ENCODE measurements around the gene ALPG.

The ALPG gene

GRCh38 chr2:232457121-232458011, 50.7 kb downstream of the ALPG start:
- H3K36me3 ChIP-seq, result no peaks in the 10 kb centered on the region
- H3K9me3 ChIP-seq (ENCODE audit: severe bottlenecking), result no peaks in the 10 kb centered on the region
- no peak for TF ChIP-seq CTCF (IDR thresholded peaks at IDR 0.05; ENCODE audit: low read depth, low read length)
- H3K27me3 ChIP-seq (ENCODE audit: insufficient read depth, low read depth, severe bottlenecking), result no peaks in the 10 kb centered on the region
- peak; percentile 4 for DNase-seq
- H3K27ac ChIP-seq, result no peak overlapping the region
- no peak overlapping the region for H3K4me3 ChIP-seq (ENCODE audit: low read depth, low read length)

- no peaks in the 10 kb centered on the region for H3K36me3 ChIP-seq
- no peak for TF ChIP-seq CTCF (IDR thresholded peaks at IDR 0.05; ENCODE audit: low read depth, low read length)
- no peak overlapping the region for H3K4me3 ChIP-seq (ENCODE audit: low read depth, low read length)
- no peaks in the 10 kb centered on the region for H3K27me3 ChIP-seq (ENCODE audit: insufficient read depth, low read depth, severe bottlenecking)
- DNase-seq, result no peak
- H3K9me3 ChIP-seq (ENCODE audit: severe bottlenecking), result no peaks in the 10 kb centered on the region
- no peak overlapping the region for H3K27ac ChIP-seq
Measured at GRCh38 chr2:232458051-232458660, 51.5 kb downstream of the ALPG start.

GRCh38 chr2:232458661-232459418, 52.2 kb downstream of the ALPG start:
- Histone ChIP-seq H3K9me3 (ENCODE audit: severe bottlenecking) (no peaks in the 10 kb centered on the region), H3K27me3 (ENCODE audit: insufficient read depth, low read depth, severe bottlenecking) (no peaks in the 10 kb centered on the region), H3K36me3 (no peaks in the 10 kb centered on the region), H3K27ac (no peak overlapping the region), H3K4me3 (ENCODE audit: low read depth, low read length) (no peak overlapping the region)
- TF ChIP-seq CTCF (IDR thresholded peaks at IDR 0.05; ENCODE audit: low read depth, low read length), result no peak
- peak; percentile 4 for DNase-seq

GRCh38 chr2:232459419-232460035, 52.9 kb downstream of the ALPG start:
- Histone ChIP-seq H3K27me3 (ENCODE audit: insufficient read depth, low read depth, severe bottlenecking) (no peaks in the 10 kb centered on the region), H3K4me3 (ENCODE audit: low read depth, low read length) (no peak overlapping the region), H3K36me3 (no peaks in the 10 kb centered on the region), H3K27ac (no peak overlapping the region), H3K9me3 (ENCODE audit: severe bottlenecking) (no peaks in the 10 kb centered on the region)
- peak; percentile 3 for DNase-seq
- TF ChIP-seq CTCF (IDR thresholded peaks at IDR 0.05; ENCODE audit: low read depth, low read length), result no peak

GRCh38 chr2:232460171-232460570, 53.5 kb downstream of the ALPG start:
- TF ChIP-seq CTCF (IDR thresholded peaks at IDR 0.05; ENCODE audit: low read depth, low read length), result no peak
- Histone ChIP-seq H3K27ac (no peak overlapping the region), H3K9me3 (ENCODE audit: severe bottlenecking) (no peaks in the 10 kb centered on the region), H3K27me3 (ENCODE audit: insufficient read depth, low read depth, severe bottlenecking) (no peaks in the 10 kb centered on the region), H3K36me3 (no peaks in the 10 kb centered on the region), H3K4me3 (ENCODE audit: low read depth, low read length) (no peak overlapping the region)
- DNase-seq, result no peak
